Measurements from ENCODE around the gene CLCN1. TPM values are rescaled to one million over a fixed set of nuclear protein-coding genes. Genes with fewer than 3 reads are reported as not detected.

Gene CLCN1
- total and polyA plus RNA-seq, 10 of the 15 experiments (the other 5 are each of a cell fraction or from before 2014, with no cell fraction given), result 0.30 TPM; not detected in 9

GRCh38 chr7:143316492-143316891 lies 581 bp downstream of the CLCN1 start:
- 74% methylated on average over 4 of the region's 4 CpGs for WGBS (ENCODE audit: insufficient coverage, insufficient replicate concordance, low lambda C conversion rate, missing lambda C conversion rate)
- POLR2A ChIA-PET, result no interaction called here
- intact Hi-C loops (cut with micrococcal nuclease; ENCODE audit: unreplicated experiment), result no loop called here
- no peak for DNase-seq (ENCODE audit: low read depth, low spot score)
- Histone ChIP-seq H4K20me1 (ENCODE audit: control insufficient read depth, insufficient read depth) (no peaks in the 10 kb centered on the region), H3K9ac (ENCODE audit: control insufficient read depth, insufficient read depth, low read length) (no peak overlapping the region), H3K4me3 (no peak overlapping the region), H3K79me2 (ENCODE audit: control insufficient read depth, insufficient read depth, low read length) (no peaks in the 10 kb centered on the region), H3K36me3 (ENCODE audit: control insufficient read depth in 2 of 2, insufficient read depth in 2 of 2, low read length in 1 of 2) (no peaks in the 10 kb centered on the region), H3K27ac (ENCODE audit: control insufficient read depth, insufficient read depth) (no peak overlapping the region), H3K9me3 (replicated peaks; ENCODE audit: control insufficient read depth, insufficient read depth, low read length) (no peaks in the 10 kb centered on the region; the same call in 2 of the 3 replicates), H3K4me2 (ENCODE audit: control insufficient read depth, insufficient read depth) (no peak overlapping the region), H3K27me3 (replicated peaks in 1 of 2; ENCODE audit: control insufficient read depth in 2 of 2, insufficient read depth in 2 of 2, low read length in 1 of 2) (no peaks in the 10 kb centered on the region), H2AFZ (ENCODE audit: control insufficient read depth, low read depth, low read length) (no peak overlapping the region), H3K4me1 (ENCODE audit: control insufficient read depth, insufficient read depth, low read length) (peaks cover 11% of the 10 kb centered on the region; the same call in 1 of the 2 replicates)
- no peak for ATAC-seq
- in situ Hi-C loops (cut with MboI), result no loop called here
- no peak for FAIRE-seq
- CTCF ChIA-PET, result interaction anchor here (1.7 to 2.3 kb wide), 2 partner anchors 17 to 76 kb away, joined by 3 to 6 read pairs; no protein-coding TSS in a partner anchor
- BruUV-seq (replicated peaks), result no TSS peak
- SMC1A ChIA-PET (ENCODE audit: uncharacterized antibody, unreplicated experiment), result interaction anchor here (0.6 kb wide), 1 partner anchor 8 kb away, joined by 3 read pairs; no protein-coding TSS in a partner anchor
- RAD21 ChIA-PET (ENCODE audit: unreplicated experiment), result no interaction called here
- TF ChIP-seq CBFB (IDR thresholded peaks at IDR 0.05; ENCODE audit: low read depth) (no peak), BACH1 (IDR thresholded peaks at IDR 0.05; ENCODE audit: borderline replicate concordance) (no peak), CEBPB (IDR thresholded peaks at IDR 0.05; ENCODE audit: borderline replicate concordance in 1 of 2, low read depth in 2 of 2, low read length in 2 of 2) (no peak), E2F8 (IDR thresholded peaks at IDR 0.05; ENCODE audit: low read depth, partially characterized antibody) (no peak), FOXM1 (IDR thresholded peaks at IDR 0.05; ENCODE audit: low read depth, low read length) (no peak), ATF7 (IDR thresholded peaks at IDR 0.05; ENCODE audit: low read depth) (no peak), BRCA1 (IDR thresholded peaks at IDR 0.05; ENCODE audit: low read depth, low read length) (no peak)
- TF ChIP-seq, protein P1, sequence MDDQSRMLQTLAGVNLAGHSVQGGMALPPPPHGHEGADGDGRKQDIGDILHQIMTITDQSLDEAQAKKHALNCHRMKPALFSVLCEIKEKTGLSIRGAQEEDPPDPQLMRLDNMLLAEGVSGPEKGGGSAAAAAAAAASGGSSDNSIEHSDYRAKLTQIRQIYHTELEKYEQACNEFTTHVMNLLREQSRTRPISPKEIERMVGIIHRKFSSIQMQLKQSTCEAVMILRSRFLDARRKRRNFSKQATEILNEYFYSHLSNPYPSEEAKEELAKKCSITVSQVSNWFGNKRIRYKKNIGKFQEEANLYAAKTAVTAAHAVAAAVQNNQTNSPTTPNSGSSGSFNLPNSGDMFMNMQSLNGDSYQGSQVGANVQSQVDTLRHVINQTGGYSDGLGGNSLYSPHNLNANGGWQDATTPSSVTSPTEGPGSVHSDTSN (IDR thresholded peaks at IDR 0.05; ENCODE audit: insufficient replicate concordance, low read depth, low read length), result no peak
- TF ChIP-seq, protein P2, sequence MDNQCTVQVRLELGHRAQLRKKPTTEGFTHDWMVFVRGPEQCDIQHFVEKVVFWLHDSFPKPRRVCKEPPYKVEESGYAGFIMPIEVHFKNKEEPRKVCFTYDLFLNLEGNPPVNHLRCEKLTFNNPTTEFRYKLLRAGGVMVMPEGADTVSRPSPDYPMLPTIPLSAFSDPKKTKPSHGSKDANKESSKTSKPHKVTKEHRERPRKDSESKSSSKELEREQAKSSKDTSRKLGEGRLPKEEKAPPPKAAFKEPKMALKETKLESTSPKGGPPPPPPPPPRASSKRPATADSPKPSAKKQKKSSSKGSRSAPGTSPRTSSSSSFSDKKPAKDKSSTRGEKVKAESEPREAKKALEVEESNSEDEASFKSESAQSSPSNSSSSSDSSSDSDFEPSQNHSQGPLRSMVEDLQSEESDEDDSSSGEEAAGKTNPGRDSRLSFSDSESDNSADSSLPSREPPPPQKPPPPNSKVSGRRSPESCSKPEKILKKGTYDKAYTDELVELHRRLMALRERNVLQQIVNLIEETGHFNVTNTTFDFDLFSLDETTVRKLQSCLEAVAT (IDR thresholded peaks at IDR 0.05), result no peak
